H1 (cell line): ENCODE data around the gene ANKRD36C. TPM values are rescaled to one million over a fixed set of nuclear protein-coding genes. Genes with fewer than 3 reads are reported as not detected.
"Not testable (repeated sequence)": the region's sequence is repeated elsewhere in the genome, so short reads cannot be mapped to it uniquely, and the experiment has no call there.

Experiments
- CTCF ChIA-PET: fragments of 300-600 bp; sonication (Branson Sonifier 250); formaldehyde crosslinking; loops from one replicate; lab custom pipeline; 2021; ENCODE audit not compliant: partially characterized antibody; lab: Charles Lee
- POLR2A ChIA-PET: fragments of 300-600 bp; sonication (Branson Sonifier 250); formaldehyde crosslinking; loops from one replicate; lab custom pipeline; 2021; ENCODE audit warnings: inconsistent platforms; ENCODE audit not compliant: partially characterized antibody; lab: Charles Lee
- DNase-seq, 2 experiments: peaks; one replicate each; pipeline versions ENCODE4 v3.0.0 to v3.0.0-alpha.2; 2010 to 2022; ENCODE audit warnings: low spot score in 2 of 2, low read depth in 1 of 2, mixed read lengths in 1 of 2
- FAIRE-seq: peaks from 2 replicates; lab custom pipeline; 2011; peaks lifted over from hg19 to GRCh38; lab: Jason Lieb, UNC
- H2AFZ ChIP-seq: 2 replicates; pipeline ENCODE4 v1.8.1; 2012; ENCODE audit warnings: low read length, inconsistent platforms
- H2AK5ac ChIP-seq: 2 replicates; pipeline ENCODE4 v1.6.1; 2013; ENCODE audit warnings: low read depth, low read length
- H2BK120ac ChIP-seq: replicated peaks from 2 replicates; pipeline ENCODE3; 2013; ENCODE audit warnings: low read depth, low read length, inconsistent platforms
- H2BK12ac ChIP-seq: 2 replicates; pipeline ENCODE4 v1.6.1; 2013; ENCODE audit warnings: low read depth, low read length
- H2BK15ac ChIP-seq: 2 replicates; pipeline ENCODE4 v1.6.1; 2013; ENCODE audit warnings: low read length
- H2BK20ac ChIP-seq: 2 replicates; pipeline ENCODE4 v1.6.1; 2013; ENCODE audit warnings: low read length
- H2BK5ac ChIP-seq: 2 replicates; pipeline ENCODE4 v1.6.1; 2013; ENCODE audit warnings: low read depth, low read length
- H3K14ac ChIP-seq: 2 replicates; pipeline ENCODE4 v1.6.1; 2013; ENCODE audit warnings: inconsistent platforms; ENCODE audit not compliant: insufficient read length
- H3K18ac ChIP-seq: 2 replicates; pipeline ENCODE4 v1.6.1; 2013; ENCODE audit warnings: low read length; ENCODE audit errors: extremely low read depth
- H3K23ac ChIP-seq: 2 replicates; pipeline ENCODE4 v1.6.1; 2013; ENCODE audit warnings: inconsistent platforms; ENCODE audit not compliant: insufficient read length
- H3K23me2 ChIP-seq: 2 replicates; pipeline ENCODE4 v1.6.1; 2013; ENCODE audit warnings: low read depth, low read length
- H3K27ac ChIP-seq: 2 replicates; pipeline ENCODE4 v1.6.1; 2011; ENCODE audit warnings: low read depth, low read length, inconsistent platforms
- H3K27me3 ChIP-seq, 4 experiments: replicated peaks in 1 of 4; 1 replicate in 1 of 4; 2 replicates in 3 of 4; pipeline versions ENCODE4 v1.6.1 to v1.8.1; 2011 to 2013; ENCODE audit warnings: low read length in 3 of 4, mild to moderate bottlenecking in 3 of 4, inconsistent platforms in 2 of 4, mixed read lengths in 2 of 4, moderate library complexity in 1 of 4; ENCODE audit not compliant: control insufficient read depth in 3 of 4, insufficient read depth in 3 of 4; ENCODE audit errors: extremely low read depth in 1 of 4
- H3K36me3 ChIP-seq, 4 experiments: 2 replicates each; pipeline versions ENCODE4 v1.6.1 to v1.8.1; 2011 to 2013; ENCODE audit warnings: mild to moderate bottlenecking in 4 of 4, low read length in 3 of 4, moderate library complexity in 2 of 4, control low read depth in 1 of 4, inconsistent platforms in 1 of 4; ENCODE audit not compliant: insufficient read depth in 4 of 4, control insufficient read depth in 2 of 4
- H3K4ac ChIP-seq: replicated peaks from 2 replicates; pipeline ENCODE3; 2013; ENCODE audit warnings: low read length, low read depth, mixed read lengths, inconsistent platforms; ENCODE audit not compliant: insufficient read length
- H3K4me1 ChIP-seq, 4 experiments: replicated peaks in 1 of 4; 1 replicate in 1 of 4; 2 replicates in 3 of 4; pipeline versions ENCODE4 v1.6.1 to v1.8.1; 2011 to 2013; ENCODE audit warnings: low read length in 3 of 4, inconsistent platforms in 2 of 4, mixed read lengths in 1 of 4; ENCODE audit not compliant: insufficient read depth in 4 of 4, control insufficient read depth in 3 of 4
- H3K4me2 ChIP-seq, 2 experiments: 2 replicates each; pipeline versions ENCODE4 v1.6.1 to v1.8.1; 2011 to 2013; ENCODE audit warnings: low read depth in 2 of 2, low read length in 2 of 2, control low read depth in 1 of 2, inconsistent platforms in 1 of 2, mild to moderate bottlenecking in 1 of 2; ENCODE audit not compliant: insufficient read depth in 1 of 2
- H3K4me3 ChIP-seq, 4 experiments: fragments of 200-600, 300-600 bp in 1 of 4; sonication (generic), shearing (Covaris generic), sonication (Bioruptor Twin) in 1 of 4; 2 replicates each; pipeline versions ENCODE4 v1.5.1 to v1.8.1; 2011 to 2016; ENCODE audit warnings: low read length in 4 of 4, low read depth in 3 of 4, control low read depth in 2 of 4, inconsistent platforms in 2 of 4, mild to moderate bottlenecking in 2 of 4, mixed read lengths in 1 of 4, moderate library complexity in 1 of 4; ENCODE audit not compliant: insufficient read depth in 2 of 4; ENCODE audit errors: extremely low read depth in 1 of 4
- H3K56ac ChIP-seq: replicated peaks from 2 replicates; pipeline ENCODE3; 2013; ENCODE audit warnings: low read depth, mild to moderate bottlenecking, mixed read lengths, low read length, inconsistent platforms; ENCODE audit not compliant: insufficient read length
- H3K79me1 ChIP-seq: 2 replicates; pipeline ENCODE4 v1.6.1; 2013; ENCODE audit warnings: low read depth, low read length, control low read depth
- H3K79me2 ChIP-seq, 2 experiments: 2 replicates each; pipeline versions ENCODE4 v1.6.1 to v1.8.1; 2012 to 2013; ENCODE audit warnings: low read length in 2 of 2, mild to moderate bottlenecking in 2 of 2, inconsistent platforms in 1 of 2; ENCODE audit not compliant: insufficient read depth in 2 of 2, control insufficient read depth in 1 of 2
- H3K9ac ChIP-seq, 4 experiments: replicated peaks in 1 of 4; 1 replicate in 1 of 4; 2 replicates in 3 of 4; pipeline versions ENCODE4 v1.6.1 to v1.8.1; 2011 to 2013; ENCODE audit warnings: low read depth in 3 of 4, low read length in 3 of 4, control low read depth in 2 of 4, mild to moderate bottlenecking in 2 of 4, moderate library complexity in 2 of 4, inconsistent platforms in 1 of 4; ENCODE audit errors: extremely low read depth in 1 of 4
- H3K9me3 ChIP-seq, 2 experiments: 2 replicates each; pipeline versions ENCODE4 v1.6.1 to v1.8.1; 2012 to 2013; ENCODE audit warnings: mild to moderate bottlenecking in 2 of 2, moderate library complexity in 2 of 2, control low read depth in 1 of 2, inconsistent platforms in 1 of 2, low read depth in 1 of 2, low read length in 1 of 2, mixed read lengths in 1 of 2; ENCODE audit not compliant: insufficient read depth in 2 of 2
- H4K20me1 ChIP-seq, 2 experiments: replicated peaks in 1 of 2; 2 replicates each; pipeline versions ENCODE3 to v1.8.1; 2011 to 2013; ENCODE audit warnings: inconsistent platforms in 2 of 2, low read length in 2 of 2, mild to moderate bottlenecking in 1 of 2; ENCODE audit not compliant: insufficient read depth in 2 of 2, control insufficient read depth in 1 of 2
- H4K5ac ChIP-seq: 2 replicates; pipeline ENCODE4 v1.6.1; 2013; ENCODE audit warnings: low read length, low read depth, mixed read lengths, inconsistent platforms; ENCODE audit not compliant: insufficient read length
- H4K8ac ChIP-seq: 2 replicates; pipeline ENCODE4 v1.8.0; 2013; ENCODE audit warnings: mild to moderate bottlenecking, moderate library complexity, low read length, inconsistent platforms; ENCODE audit not compliant: insufficient read depth; ENCODE audit errors: extremely low read depth
- H4K91ac ChIP-seq: replicated peaks from 2 replicates; pipeline ENCODE3; 2013; ENCODE audit warnings: low read length, mixed read lengths, inconsistent platforms; ENCODE audit not compliant: insufficient read length
- WGBS, 2 experiments: shearing (Covaris generic) in 1 of 2; methylation state at CpG; one replicate each; pipeline versions ENCODE4 v1.1.6 to v1.1.7; 2013 to 2015; ENCODE audit warnings: low lambda C conversion rate in 2 of 2, mixed read lengths in 2 of 2, inconsistent platforms in 1 of 2, low coverage in 1 of 2, missing lambda C conversion rate in 1 of 2; ENCODE audit not compliant: insufficient replicate concordance in 2 of 2, insufficient coverage in 1 of 2, insufficient read length in 1 of 2; ENCODE audit errors: extremely low coverage in 1 of 2, missing lambda C conversion rate in 1 of 2; 5-methylcytosine and 5-hydroxymethylcytosine counted together
- polyA plus RNA-seq, 7 experiments: library from polyadenylated mRNA; depleted of rRNA in 3 of 7; stranded (reverse) in 5 of 7; unstranded in 2 of 7; fragments of >200 nt in 5 of 7; fragments of 200-250 nt in 2 of 7; gene quantifications; 1 replicate in 5 of 7; 2 replicates in 1 of 7; 4 replicates in 1 of 7; pipeline versions ENCODE4 v1.2.1 to v1.2.3, GENCODE V29; 2011 to 2013; ENCODE audit warnings: missing spikeins in 2 of 7, mixed read lengths in 2 of 7
- total RNA-seq: library from RNA; stranded (reverse); fragmentation: NEBNext Ultra II Directional; extraction: Animal tissue kit (Norgen Biotek cat#: 25700); gene quantifications from 2 replicates; pipeline ENCODE4 v1.2.1, GENCODE V29; 2021

The ANKRD36C gene
- total and polyA plus RNA-seq, 2 of the 8 experiments (the other 6 are each of a cell fraction or from before 2014, with no cell fraction given): 1.1 to 7.3 TPM

- 93% methylated on average over 2 of the region's 3 CpGs; no CpG with 5 or more reads in 1 of the 2 experiments for WGBS, 2 experiments
- CTCF ChIA-PET: not testable (repeated sequence)
Measured at GRCh38 chr2:95824218-95824617, 167.4 kb downstream of the ANKRD36C start.

GRCh38 chr2:95817521-95817920 is 174.1 kb downstream of the ANKRD36C start:
- H2BK20ac ChIP-seq, H3K4me1 ChIP-seq, H4K20me1 ChIP-seq, H2AFZ ChIP-seq, H3K18ac ChIP-seq, H3K79me1 ChIP-seq, H3K27me3 ChIP-seq, H3K14ac ChIP-seq, H3K23me2 ChIP-seq, H4K8ac ChIP-seq, H3K4ac ChIP-seq, H2BK5ac ChIP-seq, H3K27ac ChIP-seq, H3K23ac ChIP-seq, H3K36me3 ChIP-seq, H4K5ac ChIP-seq, H3K56ac ChIP-seq, H4K91ac ChIP-seq, CTCF ChIA-PET, H2AK5ac ChIP-seq, POLR2A ChIA-PET, H3K4me2 ChIP-seq, DNase-seq, H2BK12ac ChIP-seq, H3K4me3 ChIP-seq, H2BK120ac ChIP-seq, H2BK15ac ChIP-seq, H3K9ac ChIP-seq, FAIRE-seq, H3K79me2 ChIP-seq: not testable (repeated sequence)
- WGBS, 2 experiments: 89% methylated on average over 2 of the region's 2 CpGs; no CpG with 5 or more reads in 1 of the 2 experiments
- H3K9me3 ChIP-seq: peaks cover 21 to 22% of the 10 kb centered on the region in 2 experiments; a peak in 3 of 4 replicates

More at GRCh38 chr2:95824218-95824617, 167.4 kb downstream of the ANKRD36C start:
- H3K4me3 ChIP-seq, H3K4me1 ChIP-seq, H3K23ac ChIP-seq, H2BK20ac ChIP-seq, H2BK5ac ChIP-seq, H3K27me3 ChIP-seq, H2AFZ ChIP-seq, H2AK5ac ChIP-seq, DNase-seq, H3K4me2 ChIP-seq, H3K23me2 ChIP-seq, H3K36me3 ChIP-seq, POLR2A ChIA-PET, H2BK15ac ChIP-seq, H3K14ac ChIP-seq, H3K18ac ChIP-seq, H3K9ac ChIP-seq, H2BK120ac ChIP-seq, H3K56ac ChIP-seq, FAIRE-seq, H4K5ac ChIP-seq, H3K79me1 ChIP-seq, H4K91ac ChIP-seq, H2BK12ac ChIP-seq, H3K4ac ChIP-seq, H3K79me2 ChIP-seq, H4K20me1 ChIP-seq, H4K8ac ChIP-seq, H3K27ac ChIP-seq: not testable (repeated sequence)
- peaks cover 26 to 41% of the 10 kb centered on the region in 2 experiments; a peak in 3 of 4 replicates for H3K9me3 ChIP-seq
